GM20431 (cell line): ENCODE results near the gene CTNND1.

Experiments
- in situ Hi-C: fragments of 300-500 bp; cut with MseI, MboI; formaldehyde crosslinking; loops from one replicate; pipeline ENCODE4 v1.15.0; 2020; ENCODE audit warnings: low sequenced_read_pairs; ENCODE audit not compliant: unreplicated experiment

The CTNND1 gene

DNA sequence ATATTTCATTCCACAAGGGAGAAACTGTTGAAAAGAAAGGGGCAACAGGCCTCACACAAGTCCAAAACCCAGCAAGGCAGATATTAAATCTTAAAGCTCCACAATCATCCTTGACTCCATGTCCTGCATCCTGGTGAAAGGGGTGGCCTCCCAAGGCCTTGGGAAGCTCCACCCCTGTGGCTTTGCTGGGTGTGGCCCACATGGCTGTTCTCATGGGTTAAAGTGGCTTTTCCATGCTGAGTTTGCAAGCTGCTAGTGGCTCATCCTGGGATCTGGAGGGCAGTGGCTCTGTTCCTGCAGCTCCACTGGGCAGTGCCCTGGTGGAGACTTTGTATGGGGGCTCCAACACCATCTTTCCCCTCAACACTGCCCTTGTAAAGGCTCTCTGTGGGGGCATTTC, 106.4 kb downstream of the CTNND1 start:
- in situ Hi-C loops: no loop called here

DNA sequence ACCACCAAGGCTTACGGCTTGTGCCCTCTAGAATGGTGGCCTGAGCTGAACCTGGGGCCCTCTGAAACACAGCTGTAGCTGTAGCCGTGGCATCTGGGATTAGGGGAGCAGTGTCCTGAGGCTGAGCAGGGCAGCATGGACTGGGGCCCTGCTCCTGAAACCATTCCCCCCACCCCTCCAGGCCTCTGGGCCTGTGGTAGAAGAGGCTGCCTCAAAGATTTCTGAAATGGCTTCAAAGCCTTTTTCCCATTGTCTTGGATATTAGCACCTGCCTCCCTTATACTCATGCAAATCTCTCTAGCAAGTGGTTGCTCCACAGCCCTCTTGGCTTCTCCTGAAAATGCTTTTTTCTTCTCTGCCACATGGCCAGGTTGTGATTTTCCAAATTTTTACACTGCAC, 106.9 kb downstream of the CTNND1 start:
- in situ Hi-C loops: no loop called here
